Measurements from ENCODE around the gene BCORL1.

- TF ChIP-seq EZH2 (IDR thresholded peaks at IDR 0.05) (no peak), ATF3 (IDR thresholded peaks at IDR 0.05) (no peak), ELF1 (IDR thresholded peaks at IDR 0.05; ENCODE audit: borderline replicate concordance, low read depth) (no peak), POLR2AphosphoS5 (IDR thresholded peaks at IDR 0.05; ENCODE audit: low read depth, low read length) (no peak), ZFX (IDR thresholded peaks at IDR 0.05) (no peak), JUND (IDR thresholded peaks at IDR 0.05) (no peak), POLR2A (IDR thresholded peaks at IDR 0.05; ENCODE audit: borderline replicate concordance, extremely low read depth, insufficient read depth, insufficient read length) (no peak), RAD21 (IDR thresholded peaks at IDR 0.05; ENCODE audit: low read depth) (no peak), SIN3A (IDR thresholded peaks at IDR 0.05; ENCODE audit: low read depth) (no peak), YY1 (IDR thresholded peaks at IDR 0.05; ENCODE audit: extremely low read depth, insufficient replicate concordance, low read depth, low read length) (no peak)
- TF ChIP-seq, protein P1, sequence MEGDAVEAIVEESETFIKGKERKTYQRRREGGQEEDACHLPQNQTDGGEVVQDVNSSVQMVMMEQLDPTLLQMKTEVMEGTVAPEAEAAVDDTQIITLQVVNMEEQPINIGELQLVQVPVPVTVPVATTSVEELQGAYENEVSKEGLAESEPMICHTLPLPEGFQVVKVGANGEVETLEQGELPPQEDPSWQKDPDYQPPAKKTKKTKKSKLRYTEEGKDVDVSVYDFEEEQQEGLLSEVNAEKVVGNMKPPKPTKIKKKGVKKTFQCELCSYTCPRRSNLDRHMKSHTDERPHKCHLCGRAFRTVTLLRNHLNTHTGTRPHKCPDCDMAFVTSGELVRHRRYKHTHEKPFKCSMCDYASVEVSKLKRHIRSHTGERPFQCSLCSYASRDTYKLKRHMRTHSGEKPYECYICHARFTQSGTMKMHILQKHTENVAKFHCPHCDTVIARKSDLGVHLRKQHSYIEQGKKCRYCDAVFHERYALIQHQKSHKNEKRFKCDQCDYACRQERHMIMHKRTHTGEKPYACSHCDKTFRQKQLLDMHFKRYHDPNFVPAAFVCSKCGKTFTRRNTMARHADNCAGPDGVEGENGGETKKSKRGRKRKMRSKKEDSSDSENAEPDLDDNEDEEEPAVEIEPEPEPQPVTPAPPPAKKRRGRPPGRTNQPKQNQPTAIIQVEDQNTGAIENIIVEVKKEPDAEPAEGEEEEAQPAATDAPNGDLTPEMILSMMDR (IDR thresholded peaks at IDR 0.05 in 2 of 3, conservative IDR thresholded peaks at IDR 0.05 in 1 of 3; ENCODE audit: borderline replicate concordance in 1 of 3, insufficient read depth in 1 of 3, low read depth in 2 of 3, low read length in 2 of 3), result no peak
Measured at GRCh38 chrX:130057209-130057608, 74.8 kb downstream of the BCORL1 start.
